Measurements from ENCODE around the gene EFEMP2.
"Not testable (repeated sequence)": the region's sequence is repeated elsewhere in the genome, so short reads cannot be mapped to it uniquely, and the experiment has no call there.

Gene EFEMP2

GRCh38 chr11:65895482-65895981, 22.9 kb upstream of the EFEMP2 start:
- H3K9me3 Mint-ChIP-seq = no peaks in the 10 kb centered on the region
- ATAC-seq (ENCODE audit: low read depth) (no peak), DNase-seq (ENCODE audit: low spot score in 2 of 2) (no peak)
- H3K36me3 Mint-ChIP-seq = no peaks in the 10 kb centered on the region
- H3K4me3 Mint-ChIP-seq = peak overlapping the region; percentile 55
- peaks cover 1% of the 10 kb centered on the region for H3K27me3 Mint-ChIP-seq
- H3K27ac Mint-ChIP-seq = peak overlapping the region; percentile 35
- H3K4me1 Mint-ChIP-seq = peaks cover 22% of the 10 kb centered on the region

GRCh38 chr11:65894034-65894591, 21.5 kb upstream of the EFEMP2 start:
- ATAC-seq (ENCODE audit: low read depth) (no peak), DNase-seq (ENCODE audit: low spot score in 2 of 2) (no peak)
- Mint-ChIP-seq H3K27me3 (peaks cover 1% of the 10 kb centered on the region), H3K36me3 (no peaks in the 10 kb centered on the region), H3K27ac (peak overlapping the region; percentile 87), H3K4me3 (peak overlapping the region; percentile 78), H3K9me3 (no peaks in the 10 kb centered on the region), H3K4me1 (peaks cover 31% of the 10 kb centered on the region)

- H3K4me1 Mint-ChIP-seq = peaks cover 36% of the 10 kb centered on the region
- peak overlapping the region; percentile 43 for H3K27ac Mint-ChIP-seq
- H3K27me3 Mint-ChIP-seq = no peaks in the 10 kb centered on the region
- ATAC-seq (ENCODE audit: low read depth) (no peak), DNase-seq (ENCODE audit: low spot score in 2 of 2) (no peak)
- H3K36me3 Mint-ChIP-seq = no peaks in the 10 kb centered on the region
- H3K4me3 Mint-ChIP-seq = peak overlapping the region; percentile 88
- no peaks in the 10 kb centered on the region for H3K9me3 Mint-ChIP-seq
These were observed 20.2 kb upstream of the EFEMP2 start for GRCh38 chr11:65892661-65893317.

GRCh38 chr11:65892137-65892540, 19.5 kb upstream of the EFEMP2 start:
- H3K36me3 Mint-ChIP-seq; H3K9me3 Mint-ChIP-seq; H3K27me3 Mint-ChIP-seq; DNase-seq (ENCODE audit: low spot score in 2 of 2); ATAC-seq (ENCODE audit: low read depth): not testable (repeated sequence)
- H3K27ac Mint-ChIP-seq = peak overlapping the region; percentile 43
- H3K4me1 Mint-ChIP-seq = peaks cover 41% of the 10 kb centered on the region
- peak overlapping the region; percentile 88 for H3K4me3 Mint-ChIP-seq

GRCh38 chr11:65891219-65892136, 18.9 kb upstream of the EFEMP2 start:
- no peak for DNase-seq (ENCODE audit: low spot score in 2 of 2)
- Mint-ChIP-seq H3K27me3 (no peaks in the 10 kb centered on the region), H3K36me3 (peaks cover 2% of the 10 kb centered on the region), H3K4me3 (peak overlapping the region; percentile 88), H3K9me3 (no peaks in the 10 kb centered on the region), H3K27ac (peak overlapping the region; percentile 43), H3K4me1 (peaks cover 45% of the 10 kb centered on the region)
- ATAC-seq (ENCODE audit: low read depth) = no peak

- H3K4me1 Mint-ChIP-seq = peaks cover 48% of the 10 kb centered on the region
- no peaks in the 10 kb centered on the region for H3K9me3 Mint-ChIP-seq
- DNase-seq (ENCODE audit: low spot score in 2 of 2) = peak; percentile 98
- peak within 1 kb of the TSS; percentile 87 for H3K27ac Mint-ChIP-seq
- H3K27me3 Mint-ChIP-seq = no peaks in the 10 kb centered on the region
- H3K4me3 Mint-ChIP-seq = peak within 1 kb of the TSS; percentile 88
- peaks cover 3% of the 10 kb centered on the region for H3K36me3 Mint-ChIP-seq
- ATAC-seq (ENCODE audit: low read depth) = peak; percentile 73
These were observed 18.0 kb upstream of the EFEMP2 start, which contains the start of gene CCDC85B for GRCh38 chr11:65890324-65891218. CCDC85B (plus strand) TSS chr11:65890673; CDS start chr11:65890784, 111 bp downstream.

GRCh38 chr11:65888163-65888814, 15.7 kb upstream of the EFEMP2 start, which contains the start of gene FIBP:
FIBP (minus strand) TSS chr11:65888471; CDS start chr11:65888418, 53 bp downstream.
- H3K27ac Mint-ChIP-seq = peak within 1 kb of the TSS; percentile 87
- peak; percentile 87 to 92 for DNase-seq (ENCODE audit: low spot score in 2 of 2)
- no peaks in the 10 kb centered on the region for H3K9me3 Mint-ChIP-seq
- H3K27me3 Mint-ChIP-seq = no peaks in the 10 kb centered on the region
- peaks cover 11% of the 10 kb centered on the region for H3K36me3 Mint-ChIP-seq
- H3K4me1 Mint-ChIP-seq = peaks cover 51% of the 10 kb centered on the region
- H3K4me3 Mint-ChIP-seq = peak within 1 kb of the TSS; percentile 88
- peak; percentile 52 for ATAC-seq (ENCODE audit: low read depth)

GRCh38 chr11:65887723-65888162, 15.1 kb upstream of the EFEMP2 start:
- peaks cover 47% of the 10 kb centered on the region for H3K4me1 Mint-ChIP-seq
- H3K27me3 Mint-ChIP-seq = no peaks in the 10 kb centered on the region
- DNase-seq (ENCODE audit: low spot score in 2 of 2) (no peak), ATAC-seq (ENCODE audit: low read depth) (no peak)
- peak overlapping the region; percentile 88 for H3K4me3 Mint-ChIP-seq
- peaks cover 11% of the 10 kb centered on the region for H3K36me3 Mint-ChIP-seq
- peak overlapping the region; percentile 87 for H3K27ac Mint-ChIP-seq
- no peaks in the 10 kb centered on the region for H3K9me3 Mint-ChIP-seq

GRCh38 chr11:65886826-65887722, 14.5 kb upstream of the EFEMP2 start:
- H3K27me3 Mint-ChIP-seq = no peaks in the 10 kb centered on the region
- peaks cover 40% of the 10 kb centered on the region for H3K4me1 Mint-ChIP-seq
- no peak for ATAC-seq (ENCODE audit: low read depth)
- H3K36me3 Mint-ChIP-seq = peaks cover 11% of the 10 kb centered on the region
- no peak overlapping the region for H3K27ac Mint-ChIP-seq
- no peak for DNase-seq (ENCODE audit: low spot score in 2 of 2)
- peak overlapping the region; percentile 88 for H3K4me3 Mint-ChIP-seq
- H3K9me3 Mint-ChIP-seq = no peaks in the 10 kb centered on the region

GRCh38 chr11:65885808-65886536, 13.4 kb upstream of the EFEMP2 start:
- Mint-ChIP-seq H3K4me3 (no peak overlapping the region), H3K27ac (no peak overlapping the region), H3K36me3 (peaks cover 11% of the 10 kb centered on the region), H3K27me3 (no peaks in the 10 kb centered on the region), H3K9me3 (no peaks in the 10 kb centered on the region), H3K4me1 (peaks cover 37% of the 10 kb centered on the region)
- DNase-seq (ENCODE audit: low spot score in 2 of 2) (no peak), ATAC-seq (ENCODE audit: low read depth) (no peak)

- H3K36me3 Mint-ChIP-seq = peaks cover 11% of the 10 kb centered on the region
- no peak overlapping the region for H3K4me3 Mint-ChIP-seq
- ATAC-seq (ENCODE audit: low read depth) (no peak), DNase-seq (ENCODE audit: low spot score in 2 of 2) (no peak)
- peaks cover 37% of the 10 kb centered on the region for H3K4me1 Mint-ChIP-seq
- H3K27me3 Mint-ChIP-seq = no peaks in the 10 kb centered on the region
- H3K27ac Mint-ChIP-seq = no peak overlapping the region
- H3K9me3 Mint-ChIP-seq = no peaks in the 10 kb centered on the region
These were observed 12.6 kb upstream of the EFEMP2 start for GRCh38 chr11:65885231-65885630.

Data from memory B cell (primary cell).